ENCODE measurements around the gene GZMH.
"Not testable (repeated sequence)": the region's sequence is repeated elsewhere in the genome, so short reads cannot be mapped to it uniquely, and the experiment has no call there.

GZMH gene

GRCh38 chr14:24597403-24597802, 12.1 kb downstream of the GZMH start:
- in situ Hi-C loops (cut with HindIII; ENCODE audit: low sequenced_read_pairs): no loop called here

GRCh38 chr14:24595073-24595808, 14.2 kb downstream of the GZMH start:
- in situ Hi-C loops (cut with HindIII; ENCODE audit: low sequenced_read_pairs): no loop called here

- in situ Hi-C loops (cut with HindIII; ENCODE audit: low sequenced_read_pairs): not testable (repeated sequence)
Observed at GRCh38 chr14:24591004-24591403, 18.5 kb downstream of the GZMH start.

GRCh38 chr14:24584402-24584801, 25.1 kb downstream of the GZMH start:
- in situ Hi-C loops (cut with HindIII; ENCODE audit: low sequenced_read_pairs): not testable (repeated sequence)

GRCh38 chr14:24578558-24578957, 30.9 kb downstream of the GZMH start:
- in situ Hi-C loops (cut with HindIII; ENCODE audit: low sequenced_read_pairs): no loop called here

- in situ Hi-C loops (cut with HindIII; ENCODE audit: low sequenced_read_pairs): no loop called here
Observed at GRCh38 chr14:24576771-24577170, 32.7 kb downstream of the GZMH start.

GRCh38 chr14:24576182-24576581, 33.3 kb downstream of the GZMH start, which contains the start of gene CTSG:
CTSG (minus strand) TSS chr14:24576250; CDS start chr14:24576223, 27 bp downstream.
- in situ Hi-C loops (cut with HindIII; ENCODE audit: low sequenced_read_pairs): no loop called here

GRCh38 chr14:24574206-24574774, 35.2 kb downstream of the GZMH start:
- in situ Hi-C loops (cut with HindIII; ENCODE audit: low sequenced_read_pairs): no loop called here

GRCh38 chr14:24566318-24566717, 43.2 kb downstream of the GZMH start:
- in situ Hi-C loops (cut with HindIII; ENCODE audit: low sequenced_read_pairs): no loop called here

- in situ Hi-C loops (cut with HindIII; ENCODE audit: low sequenced_read_pairs): no loop called here
Observed at GRCh38 chr14:24565766-24566165, 43.7 kb downstream of the GZMH start.

- in situ Hi-C loops (cut with HindIII; ENCODE audit: low sequenced_read_pairs): no loop called here
Observed at GRCh38 chr14:24563505-24563904, 46.0 kb downstream of the GZMH start.

GRCh38 chr14:24556756-24557155, 52.7 kb downstream of the GZMH start:
- in situ Hi-C loops (cut with HindIII; ENCODE audit: low sequenced_read_pairs): no loop called here

Measured in DLD1 (cell line).